ENCODE measurements around the gene SKAP1.

- TF ChIP-seq POLR2AphosphoS5 (IDR thresholded peaks at IDR 0.05) (no peak), CTCF (IDR thresholded peaks at IDR 0.05) (no peak)
Observed at GRCh38 chr17:48253975-48254374, 176.0 kb downstream of the SKAP1 start.

All from esophagus muscularis mucosa (tissue), 3 donors.